Activated naive CD8-positive, alpha-beta T cell (primary cell): ENCODE data around the gene ANKRD16.
A peak's percentile ranks its signal among the peaks of the same experiment; 100 is the strongest.
"Not testable (repeated sequence)": the region's sequence is repeated elsewhere in the genome, so short reads cannot be mapped to it uniquely, and the experiment has no call there.

ENCODE experiments used
- H3K27ac Mint-ChIP-seq: one replicate; pipeline ENCODE4 v1.8.0; 2021; ENCODE audit warnings: mixed read lengths
- H3K27me3 Mint-ChIP-seq: one replicate; pipeline ENCODE4 v1.8.0; 2021; ENCODE audit warnings: mixed read lengths
- H3K36me3 Mint-ChIP-seq: one replicate; pipeline ENCODE4 v1.8.0; 2021; ENCODE audit warnings: mixed read lengths
- H3K4me1 Mint-ChIP-seq: one replicate; pipeline ENCODE4 v1.8.0; 2021; ENCODE audit warnings: low read depth, mixed read lengths
- H3K4me3 Mint-ChIP-seq: one replicate; pipeline ENCODE4 v1.8.0; 2021; ENCODE audit warnings: mild to moderate bottlenecking, mixed read lengths
- H3K9me3 Mint-ChIP-seq: one replicate; pipeline ENCODE4 v1.8.0; 2021; ENCODE audit warnings: low read depth, mixed read lengths

The ANKRD16 gene

DNA sequence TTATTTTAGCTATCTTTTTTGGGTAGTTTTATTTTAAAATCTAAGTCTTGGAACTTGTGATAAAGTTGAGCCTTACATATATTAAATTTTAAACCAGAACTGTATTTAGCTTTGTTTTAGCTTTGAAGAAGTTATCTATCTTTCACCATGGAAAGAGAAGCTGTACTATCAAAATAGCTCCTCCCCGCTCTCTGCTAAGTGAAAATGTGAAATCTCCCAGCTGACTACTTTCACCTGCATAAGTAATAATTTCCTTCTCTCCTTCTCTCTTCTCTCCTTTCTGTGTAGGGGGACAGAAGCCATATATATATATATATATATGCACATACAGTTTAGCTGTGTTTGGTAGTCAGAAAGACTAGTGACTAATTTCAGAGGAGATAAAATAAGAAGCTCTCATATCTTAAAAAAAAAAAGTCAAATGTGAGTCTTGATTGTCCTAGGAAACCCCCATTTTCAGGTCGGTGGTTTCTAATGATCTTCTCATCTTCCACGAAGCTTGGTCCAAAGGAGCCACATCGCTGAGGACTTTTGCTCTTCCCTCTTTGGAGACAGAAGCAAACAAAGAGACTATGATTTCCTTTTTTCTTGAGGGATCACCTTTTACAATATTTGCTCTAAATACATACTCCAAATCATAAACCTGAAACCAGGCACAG, 45.9 kb downstream of the ANKRD16 start:
- Mint-ChIP-seq H3K27ac (peak overlapping the region; percentile 79), H3K36me3 (no peaks in the 10 kb centered on the region), H3K27me3 (peaks cover 1% of the 10 kb centered on the region), H3K4me1 (peaks cover 23% of the 10 kb centered on the region), H3K4me3 (peak overlapping the region; percentile 52), H3K9me3 (no peaks in the 10 kb centered on the region)

DNA sequence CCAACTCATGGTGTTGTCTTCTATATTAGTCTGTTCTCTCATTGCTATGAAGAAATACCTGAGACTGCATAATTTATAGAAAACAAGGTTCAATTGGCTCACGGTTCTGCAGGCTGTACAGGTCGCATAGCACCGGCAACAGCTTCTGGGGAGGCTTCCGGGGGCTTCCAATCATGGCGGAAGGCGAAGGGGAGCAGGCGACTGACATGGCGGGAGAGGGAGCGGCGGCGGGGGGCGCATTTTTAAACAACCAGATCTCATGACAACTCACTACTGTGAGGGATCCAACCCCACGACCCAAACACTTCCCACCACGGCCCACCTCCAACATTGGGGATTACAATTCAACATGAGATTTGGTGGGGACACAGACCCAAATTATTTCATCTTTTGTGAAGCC, 47.7 kb downstream of the ANKRD16 start:
- Mint-ChIP-seq H3K36me3 (no peaks in the 10 kb centered on the region), H3K4me1 (peaks cover 23% of the 10 kb centered on the region), H3K4me3 (no peak overlapping the region), H3K27ac (no peak overlapping the region), H3K9me3 (no peaks in the 10 kb centered on the region), H3K27me3 (peaks cover 1% of the 10 kb centered on the region)

DNA sequence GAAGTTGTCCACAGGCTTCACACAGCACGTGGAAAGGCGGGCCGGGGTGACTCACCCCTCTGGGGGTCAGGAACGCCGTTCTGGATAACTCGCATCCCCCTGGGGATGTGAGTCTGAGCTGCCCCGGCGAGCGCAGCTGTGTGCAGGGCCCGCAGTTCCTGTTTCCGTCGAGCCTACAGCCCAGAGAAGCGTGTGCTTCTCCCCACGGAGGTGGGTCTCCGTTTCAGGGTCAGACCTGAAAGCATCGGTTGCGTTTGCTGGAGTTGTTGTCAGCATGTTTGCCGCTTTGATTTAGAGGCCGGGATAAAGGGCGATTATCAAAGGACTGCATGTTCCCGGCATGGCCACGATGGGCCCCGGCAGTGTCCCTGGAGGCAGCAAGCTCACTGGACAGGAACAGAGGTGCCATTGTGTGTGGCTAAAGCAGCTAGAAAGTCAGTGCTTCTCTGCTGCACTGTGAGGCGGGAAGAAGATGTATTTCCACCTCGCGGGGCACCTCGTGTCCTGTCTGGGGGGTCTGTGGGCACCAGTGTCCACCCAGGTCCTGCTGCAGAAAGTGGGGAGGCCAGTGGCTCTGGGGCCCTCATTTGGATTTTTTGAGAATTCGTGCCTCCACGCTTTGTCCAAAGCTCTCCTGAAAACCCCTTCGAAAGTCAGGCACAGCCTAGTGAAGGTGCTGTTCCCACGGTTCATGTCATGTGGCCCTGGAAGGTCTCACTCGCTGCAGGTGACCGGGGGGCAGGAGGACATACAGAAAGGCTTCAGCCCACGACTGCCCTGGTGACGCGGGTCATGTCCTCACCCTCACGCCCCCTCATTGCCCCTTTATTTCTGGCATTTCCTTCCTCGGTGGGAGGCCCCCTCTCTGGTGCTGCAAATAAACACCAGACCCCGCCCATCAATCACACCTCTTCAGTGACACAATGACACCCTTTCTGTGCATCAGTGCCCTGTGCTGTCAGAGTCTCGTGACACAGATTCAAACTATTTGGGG, 49.1 kb downstream of the ANKRD16 start:
- H3K4me1 Mint-ChIP-seq = peaks cover 15% of the 10 kb centered on the region
- H3K27ac Mint-ChIP-seq = no peak overlapping the region
- H3K27me3 Mint-ChIP-seq = peaks cover 1% of the 10 kb centered on the region
- no peaks in the 10 kb centered on the region for H3K36me3 Mint-ChIP-seq
- no peaks in the 10 kb centered on the region for H3K9me3 Mint-ChIP-seq
- H3K4me3 Mint-ChIP-seq = no peak overlapping the region

DNA sequence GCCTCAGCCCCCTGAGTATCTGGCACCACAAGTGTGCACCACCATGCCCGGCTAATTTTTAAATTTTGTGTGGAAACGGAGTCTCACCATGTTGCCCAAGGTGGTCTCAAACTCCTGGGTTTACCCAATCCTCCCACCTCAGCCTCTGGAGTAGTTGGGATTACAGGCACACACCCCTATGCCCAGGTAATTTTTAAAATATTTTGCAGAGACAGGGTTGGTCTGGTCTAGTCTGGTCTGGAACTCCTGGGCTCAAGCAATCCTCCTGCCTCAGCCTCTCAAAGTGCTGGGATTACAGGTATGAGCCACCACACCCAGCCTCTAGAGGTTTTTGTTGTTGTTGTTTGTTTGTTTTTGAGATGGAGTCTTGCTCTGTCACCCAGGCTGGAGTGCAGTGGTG, 53.5 kb downstream of the ANKRD16 start:
- H3K36me3 Mint-ChIP-seq, H3K27me3 Mint-ChIP-seq, H3K4me3 Mint-ChIP-seq, H3K9me3 Mint-ChIP-seq, H3K27ac Mint-ChIP-seq, H3K4me1 Mint-ChIP-seq: not testable (repeated sequence)

DNA sequence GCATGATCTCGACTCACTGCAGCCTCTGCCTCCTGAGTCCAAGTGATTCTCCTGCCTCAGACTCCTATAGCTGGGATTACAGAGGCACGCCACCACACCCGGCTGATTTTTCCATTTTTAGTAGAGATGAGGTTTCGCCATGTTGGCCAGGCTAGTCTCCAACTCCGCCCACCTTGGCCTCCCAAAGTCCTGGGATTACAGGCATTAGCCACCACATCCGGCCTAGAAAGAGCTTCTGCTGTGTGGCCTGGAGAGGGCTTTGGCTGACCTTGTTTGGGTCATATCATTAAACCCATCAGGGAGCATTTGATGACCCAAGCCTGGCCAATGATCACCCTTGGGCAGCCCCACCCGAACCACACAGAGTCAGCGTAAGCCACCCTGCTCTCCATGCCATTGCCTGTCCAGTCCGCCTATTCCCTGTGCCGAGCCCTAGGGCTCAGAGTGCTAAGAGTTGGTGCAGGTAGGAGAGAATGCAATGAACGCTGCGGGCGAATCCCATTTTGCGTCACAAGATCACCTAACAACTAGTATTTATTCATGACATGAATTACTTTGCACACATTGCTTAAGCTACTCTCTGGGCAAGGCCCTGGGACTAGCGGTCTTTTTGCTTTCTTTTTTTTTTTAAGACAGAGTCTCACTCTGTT, 54.1 kb downstream of the ANKRD16 start:
- H3K27me3 Mint-ChIP-seq = peaks cover 1% of the 10 kb centered on the region
- H3K9me3 Mint-ChIP-seq = no peaks in the 10 kb centered on the region
- H3K27ac Mint-ChIP-seq = no peak overlapping the region

DNA sequence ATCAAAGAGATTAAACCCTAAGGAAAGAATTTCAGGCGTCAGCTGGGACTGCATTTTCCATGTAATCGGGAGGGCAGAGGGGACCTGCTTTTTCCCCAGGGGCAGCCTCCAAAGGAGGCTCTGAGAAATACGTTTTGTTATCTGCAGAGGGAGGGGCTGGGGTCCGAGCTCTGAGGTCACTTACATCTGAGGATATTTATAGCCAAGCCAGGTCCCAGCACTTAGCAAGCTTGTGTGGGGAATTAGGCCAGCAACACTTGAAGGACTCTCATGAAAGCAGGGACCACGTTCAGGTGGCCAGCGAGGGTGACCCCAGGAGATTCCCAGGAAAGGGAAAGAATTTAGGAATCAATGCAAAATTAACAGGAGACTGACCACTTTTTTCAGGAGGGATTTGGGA, 55.9 kb downstream of the ANKRD16 start:
- no peaks in the 10 kb centered on the region for H3K4me1 Mint-ChIP-seq
- H3K4me3 Mint-ChIP-seq = no peak overlapping the region
- no peak overlapping the region for H3K27ac Mint-ChIP-seq
- no peaks in the 10 kb centered on the region for H3K9me3 Mint-ChIP-seq
- no peaks in the 10 kb centered on the region for H3K36me3 Mint-ChIP-seq
- no peaks in the 10 kb centered on the region for H3K27me3 Mint-ChIP-seq

More for the DNA sequence above, 54.1 kb downstream of the ANKRD16 start:
- Mint-ChIP-seq H3K4me1 (no peaks in the 10 kb centered on the region), H3K4me3 (no peak overlapping the region), H3K36me3 (no peaks in the 10 kb centered on the region)

DNA sequence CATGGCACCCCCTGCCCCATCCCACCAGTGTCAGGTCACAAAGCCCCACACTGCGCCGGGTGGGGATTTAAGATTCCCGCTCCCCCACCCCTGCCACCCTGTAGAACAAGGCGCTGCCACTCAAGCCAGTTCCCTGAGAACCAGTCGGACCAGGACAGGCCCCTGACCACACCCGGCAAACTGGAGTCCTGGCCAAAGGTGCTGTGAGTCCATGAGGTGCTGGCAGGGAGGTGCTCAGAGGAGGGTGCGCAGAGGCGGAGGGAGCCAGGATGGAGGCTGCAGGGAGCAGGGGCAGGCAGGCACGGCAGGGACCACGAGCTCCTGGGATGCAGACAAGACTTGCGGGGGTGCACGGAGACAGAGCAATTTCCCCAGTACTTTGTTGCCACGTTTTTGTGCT, 56.7 kb downstream of the ANKRD16 start:
- no peaks in the 10 kb centered on the region for H3K4me1 Mint-ChIP-seq
- H3K4me3 Mint-ChIP-seq = no peak overlapping the region
- no peaks in the 10 kb centered on the region for H3K36me3 Mint-ChIP-seq
- H3K9me3 Mint-ChIP-seq = no peaks in the 10 kb centered on the region
- no peak overlapping the region for H3K27ac Mint-ChIP-seq
- H3K27me3 Mint-ChIP-seq = no peaks in the 10 kb centered on the region

DNA sequence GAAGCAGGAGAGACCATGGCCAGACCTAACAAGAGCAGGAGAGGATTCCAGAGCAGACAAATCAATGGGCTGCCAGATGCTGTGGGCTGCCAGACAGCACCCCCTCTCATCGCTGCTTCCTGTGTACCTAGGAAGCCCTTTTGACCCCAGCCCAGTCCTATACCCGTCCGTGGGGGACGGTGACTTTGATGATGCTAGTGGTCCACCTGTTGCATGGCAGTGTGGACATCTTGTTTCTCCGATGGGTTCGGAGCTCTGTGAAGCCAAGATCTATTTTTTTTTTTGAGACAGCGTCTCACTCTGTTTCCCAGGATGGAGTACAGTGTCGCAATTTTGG, 58.3 kb downstream of the ANKRD16 start:
- Mint-ChIP-seq H3K36me3 (no peaks in the 10 kb centered on the region), H3K27me3 (no peaks in the 10 kb centered on the region), H3K4me1 (no peaks in the 10 kb centered on the region), H3K9me3 (no peaks in the 10 kb centered on the region), H3K27ac (no peak overlapping the region), H3K4me3 (no peak overlapping the region)

DNA sequence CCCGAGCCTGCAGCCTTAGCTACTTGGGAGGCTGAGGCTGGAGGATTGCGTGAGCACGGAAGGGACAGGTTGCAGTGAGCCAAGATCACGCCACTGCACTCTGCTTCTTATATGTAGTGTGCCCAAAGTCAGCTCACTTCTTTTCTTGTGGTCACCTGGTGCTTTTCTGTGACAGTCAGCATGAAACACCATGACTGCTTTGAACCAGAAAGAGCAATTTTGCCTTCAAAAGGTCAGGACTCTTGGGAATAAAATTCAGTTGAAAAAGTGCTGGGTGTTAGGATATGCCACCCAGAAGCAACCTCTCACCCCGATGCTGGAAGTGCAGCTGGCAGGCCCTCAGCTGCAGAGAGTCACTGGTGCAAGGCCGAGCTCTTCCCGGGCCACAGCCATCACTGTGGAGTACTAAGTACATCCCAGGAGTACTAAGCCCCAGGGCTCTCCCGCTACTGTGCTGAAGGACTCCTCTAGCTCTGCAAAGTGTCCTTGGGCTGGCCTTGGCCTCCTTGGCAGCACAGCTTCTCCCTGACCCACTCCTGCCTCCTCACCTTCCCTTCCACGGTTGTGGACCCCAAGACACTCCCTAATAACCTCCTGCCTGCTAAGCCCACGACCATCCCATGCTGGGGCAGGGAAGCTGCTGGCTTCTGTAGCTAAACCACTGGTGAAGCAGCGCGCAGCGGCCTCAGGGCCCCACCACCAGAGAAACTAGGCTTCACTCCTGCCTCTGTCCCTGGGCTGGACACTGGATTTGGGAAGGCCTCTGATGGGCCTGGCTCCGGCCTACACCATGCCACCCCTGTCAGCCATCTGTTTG, 58.9 kb downstream of the ANKRD16 start:
- Mint-ChIP-seq H3K4me3 (no peak overlapping the region), H3K4me1 (no peaks in the 10 kb centered on the region), H3K9me3 (no peaks in the 10 kb centered on the region), H3K27me3 (no peaks in the 10 kb centered on the region), H3K36me3 (no peaks in the 10 kb centered on the region), H3K27ac (no peak overlapping the region)

DNA sequence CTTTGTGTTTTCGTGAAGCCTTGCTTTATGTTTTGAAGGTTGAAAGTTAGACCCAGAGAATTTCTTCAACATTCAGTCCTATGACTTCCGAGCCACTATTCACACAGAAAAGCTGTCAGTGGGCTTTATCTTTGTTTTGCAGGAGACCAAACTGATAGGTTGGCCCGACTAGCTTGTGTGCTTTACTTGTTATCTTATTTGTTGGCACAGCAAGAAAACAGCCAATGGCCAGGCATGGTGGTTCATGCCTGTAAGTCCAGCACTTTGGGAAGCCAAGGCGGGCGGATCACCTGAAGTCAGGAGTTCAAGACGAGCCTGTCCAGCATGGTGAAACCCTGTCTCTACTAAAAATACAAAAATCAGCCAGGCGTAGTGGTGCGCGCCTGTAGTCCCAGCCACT, 60.4 kb downstream of the ANKRD16 start:
- Mint-ChIP-seq H3K9me3 (no peaks in the 10 kb centered on the region), H3K4me3 (no peak overlapping the region), H3K27ac (no peak overlapping the region), H3K4me1 (no peaks in the 10 kb centered on the region), H3K27me3 (no peaks in the 10 kb centered on the region), H3K36me3 (no peaks in the 10 kb centered on the region)

DNA sequence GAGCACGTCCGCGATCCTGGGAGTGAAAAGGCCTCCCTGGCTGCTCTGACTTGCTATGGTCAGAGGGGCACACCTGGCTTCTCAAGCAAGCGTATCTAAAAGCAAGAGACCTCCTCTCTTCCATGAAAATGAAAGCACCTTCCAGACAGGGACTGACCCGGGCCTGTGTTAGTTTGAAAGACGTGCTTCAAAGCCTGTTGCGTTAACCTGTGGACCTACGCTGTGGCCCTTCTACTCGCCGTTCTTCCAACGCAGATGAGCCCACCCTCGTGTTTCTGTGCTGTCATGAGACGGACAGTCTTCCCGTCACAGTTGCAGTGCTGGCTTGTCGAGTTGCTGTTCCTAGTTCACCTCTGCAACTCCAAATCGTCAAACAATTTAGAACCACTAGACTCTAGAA, 61.0 kb downstream of the ANKRD16 start:
- Mint-ChIP-seq H3K27ac (no peak overlapping the region), H3K4me3 (no peak overlapping the region)

DNA sequence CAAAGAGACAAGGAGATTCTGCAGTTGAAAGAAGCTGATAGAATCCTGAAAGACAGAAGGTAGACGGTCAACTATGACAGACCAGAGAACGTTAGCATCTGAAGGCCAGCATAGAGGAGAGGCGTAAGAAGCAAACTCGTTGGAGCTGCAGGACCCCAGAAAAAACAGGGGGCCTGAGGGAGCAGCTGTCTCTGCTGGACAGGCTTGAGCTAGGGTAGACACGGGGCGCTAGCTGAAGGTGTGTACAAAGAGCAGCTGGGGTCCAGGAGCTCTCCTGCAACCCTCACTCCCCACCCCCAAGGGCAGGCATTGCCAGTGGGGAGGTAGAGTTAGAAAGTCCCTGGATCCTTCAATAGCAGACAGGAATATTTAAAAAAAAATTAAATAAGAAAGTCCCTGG, 61.9 kb downstream of the ANKRD16 start:
- no peak overlapping the region for H3K27ac Mint-ChIP-seq
- H3K36me3 Mint-ChIP-seq = no peaks in the 10 kb centered on the region
- no peaks in the 10 kb centered on the region for H3K4me1 Mint-ChIP-seq
- no peaks in the 10 kb centered on the region for H3K27me3 Mint-ChIP-seq
- no peaks in the 10 kb centered on the region for H3K9me3 Mint-ChIP-seq
- H3K4me3 Mint-ChIP-seq = no peak overlapping the region

More for the DNA sequence above, 61.0 kb downstream of the ANKRD16 start:
- no peaks in the 10 kb centered on the region for H3K9me3 Mint-ChIP-seq
- no peaks in the 10 kb centered on the region for H3K27me3 Mint-ChIP-seq
- no peaks in the 10 kb centered on the region for H3K4me1 Mint-ChIP-seq
- no peaks in the 10 kb centered on the region for H3K36me3 Mint-ChIP-seq

DNA sequence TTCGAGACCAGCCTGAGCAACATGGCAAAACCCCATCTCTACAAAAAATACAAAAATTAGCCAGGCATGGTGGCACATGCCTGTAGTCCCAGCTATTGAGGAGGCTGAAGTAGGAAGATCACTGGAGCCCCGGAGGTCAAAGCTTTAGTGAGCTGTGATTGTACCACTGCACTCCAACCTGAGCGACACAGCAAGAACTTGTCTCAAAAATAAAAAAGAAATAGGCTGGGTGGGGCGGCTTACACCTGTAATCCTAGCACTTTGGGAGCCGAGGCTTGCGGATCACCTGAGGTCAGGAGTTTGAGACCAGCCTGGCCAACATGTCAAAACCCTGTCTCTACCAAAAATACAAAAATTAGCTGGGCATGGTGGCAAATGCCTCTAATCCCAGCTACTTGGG, 63.2 kb downstream of the ANKRD16 start:
- H3K36me3 Mint-ChIP-seq, H3K27me3 Mint-ChIP-seq, H3K4me1 Mint-ChIP-seq, H3K27ac Mint-ChIP-seq, H3K9me3 Mint-ChIP-seq, H3K4me3 Mint-ChIP-seq: not testable (repeated sequence)

DNA sequence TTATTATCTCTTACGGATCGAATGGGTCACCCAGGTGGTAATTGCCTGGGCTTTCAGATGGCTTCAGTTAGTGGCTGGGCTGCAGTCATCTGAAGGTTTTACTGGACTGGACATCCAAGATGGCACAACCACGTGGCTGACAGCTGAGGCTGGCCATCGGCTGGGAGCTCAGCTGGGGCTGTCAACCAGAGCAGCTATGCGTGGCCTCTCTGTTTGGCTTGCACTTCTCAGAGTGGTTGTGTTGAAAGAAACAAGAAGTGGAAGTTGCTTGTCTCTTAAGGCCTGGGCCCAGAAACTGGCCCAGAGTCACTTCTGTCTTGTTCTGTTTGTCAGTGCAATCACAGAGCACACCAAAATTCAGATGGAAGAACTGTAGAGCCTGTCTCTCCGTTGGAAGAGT, 70.8 kb downstream of the ANKRD16 start:
- no peaks in the 10 kb centered on the region for H3K36me3 Mint-ChIP-seq
- H3K4me1 Mint-ChIP-seq = peaks cover 48% of the 10 kb centered on the region
- H3K4me3 Mint-ChIP-seq = no peak overlapping the region
- H3K9me3 Mint-ChIP-seq = no peaks in the 10 kb centered on the region
- H3K27me3 Mint-ChIP-seq = no peaks in the 10 kb centered on the region
- no peak overlapping the region for H3K27ac Mint-ChIP-seq

DNA sequence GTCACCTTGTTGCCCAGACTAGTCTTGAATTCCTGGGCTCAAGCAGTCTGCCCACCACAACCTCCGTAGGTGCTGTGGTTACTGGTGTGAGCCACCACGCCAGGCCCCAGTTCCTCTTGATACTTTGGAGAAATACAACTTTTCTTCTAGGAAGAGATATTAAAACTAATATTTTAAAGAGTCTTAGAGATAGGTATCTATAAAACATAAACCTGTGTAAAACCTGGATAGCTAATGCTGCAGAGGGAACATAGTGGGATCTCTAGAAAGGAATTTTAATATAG, 71.7 kb downstream of the ANKRD16 start:
- H3K9me3 Mint-ChIP-seq = no peaks in the 10 kb centered on the region
- H3K27me3 Mint-ChIP-seq = no peaks in the 10 kb centered on the region
- peak overlapping the region; percentile 88 for H3K27ac Mint-ChIP-seq
- no peak overlapping the region for H3K4me3 Mint-ChIP-seq
- H3K36me3 Mint-ChIP-seq = no peaks in the 10 kb centered on the region
- peaks cover 48% of the 10 kb centered on the region for H3K4me1 Mint-ChIP-seq
